ENCODE results near the gene CLIC4.
"Not testable (repeated sequence)": the region's sequence is repeated elsewhere in the genome, so short reads cannot be mapped to it uniquely, and the experiment has no call there.

CLIC4 gene

GRCh38 chr1:24811494-24811893, 66.2 kb downstream of the CLIC4 start:
- not testable (repeated sequence) for DNase-seq (ENCODE audit: low read depth in 2 of 2)

GRCh38 chr1:24820221-24820620, 75.0 kb downstream of the CLIC4 start:
- not testable (repeated sequence) for DNase-seq (ENCODE audit: low read depth in 2 of 2)

- DNase-seq (ENCODE audit: low read depth in 2 of 2), result no peak
Observed at GRCh38 chr1:24822887-24823286, 77.6 kb downstream of the CLIC4 start.

GRCh38 chr1:24823486-24823885, 78.2 kb downstream of the CLIC4 start:
- DNase-seq (ENCODE audit: low read depth in 2 of 2), result not testable (repeated sequence)

GRCh38 chr1:24825174-24825573, 79.9 kb downstream of the CLIC4 start:
- DNase-seq (ENCODE audit: low read depth in 2 of 2), result no peak

- DNase-seq (ENCODE audit: low read depth in 2 of 2), result no peak
Observed at GRCh38 chr1:24826510-24826909, 81.3 kb downstream of the CLIC4 start.

- DNase-seq (ENCODE audit: low read depth in 2 of 2), result no peak
Observed at GRCh38 chr1:24827379-24828135, 82.3 kb downstream of the CLIC4 start.

- DNase-seq (ENCODE audit: low read depth in 2 of 2), result no peak
Observed at GRCh38 chr1:24828183-24828886, 83.1 kb downstream of the CLIC4 start.

- no peak for DNase-seq (ENCODE audit: low read depth in 2 of 2)
Observed at GRCh38 chr1:24828887-24829192, 83.6 kb downstream of the CLIC4 start.

- no peak for DNase-seq (ENCODE audit: low read depth in 2 of 2)
Observed at GRCh38 chr1:24830680-24831272, 85.5 kb downstream of the CLIC4 start.

GRCh38 chr1:24841593-24841992, 96.3 kb downstream of the CLIC4 start:
- no peak for DNase-seq (ENCODE audit: low read depth in 2 of 2)

- no peak for DNase-seq (ENCODE audit: low read depth in 2 of 2)
Observed at GRCh38 chr1:24846671-24847070, 101.4 kb downstream of the CLIC4 start.

GRCh38 chr1:24847995-24848881, 103.0 kb downstream of the CLIC4 start:
- peak; percentile 79 to 92 for DNase-seq (ENCODE audit: low read depth in 2 of 2)

GRCh38 chr1:24849672-24850295, 104.5 kb downstream of the CLIC4 start:
- no peak for DNase-seq (ENCODE audit: low read depth in 2 of 2)

- no peak for DNase-seq (ENCODE audit: low read depth in 2 of 2)
Observed at GRCh38 chr1:24850328-24850920, 105.2 kb downstream of the CLIC4 start.

- no peak for DNase-seq (ENCODE audit: low read depth in 2 of 2)
Observed at GRCh38 chr1:24853649-24854048, 108.4 kb downstream of the CLIC4 start.

- no peak for DNase-seq (ENCODE audit: low read depth in 2 of 2)
Observed at GRCh38 chr1:24855474-24855873, 110.2 kb downstream of the CLIC4 start.

GRCh38 chr1:24856787-24857506, 111.7 kb downstream of the CLIC4 start:
- DNase-seq (ENCODE audit: low read depth in 2 of 2), result no peak

- no peak for DNase-seq (ENCODE audit: low read depth in 2 of 2)
Observed at GRCh38 chr1:24857507-24858133, 112.4 kb downstream of the CLIC4 start.

GRCh38 chr1:24858277-24858676, 113.0 kb downstream of the CLIC4 start:
- no peak for DNase-seq (ENCODE audit: low read depth in 2 of 2)
